ENCODE measurements around the gene RASSF6. TPM values are rescaled to one million over a fixed set of nuclear protein-coding genes. Genes with fewer than 3 reads are reported as not detected.

The RASSF6 gene, protein sequence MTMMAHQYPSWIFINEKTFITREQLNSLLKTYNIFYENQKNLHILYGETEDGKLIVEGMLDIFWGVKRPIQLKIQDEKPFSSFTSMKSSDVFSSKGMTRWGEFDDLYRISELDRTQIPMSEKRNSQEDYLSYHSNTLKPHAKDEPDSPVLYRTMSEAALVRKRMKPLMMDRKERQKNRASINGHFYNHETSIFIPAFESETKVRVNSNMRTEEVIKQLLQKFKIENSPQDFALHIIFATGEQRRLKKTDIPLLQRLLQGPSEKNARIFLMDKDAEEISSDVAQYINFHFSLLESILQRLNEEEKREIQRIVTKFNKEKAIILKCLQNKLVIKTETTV
- not detected in 2 replicates for total RNA-seq

DNA sequence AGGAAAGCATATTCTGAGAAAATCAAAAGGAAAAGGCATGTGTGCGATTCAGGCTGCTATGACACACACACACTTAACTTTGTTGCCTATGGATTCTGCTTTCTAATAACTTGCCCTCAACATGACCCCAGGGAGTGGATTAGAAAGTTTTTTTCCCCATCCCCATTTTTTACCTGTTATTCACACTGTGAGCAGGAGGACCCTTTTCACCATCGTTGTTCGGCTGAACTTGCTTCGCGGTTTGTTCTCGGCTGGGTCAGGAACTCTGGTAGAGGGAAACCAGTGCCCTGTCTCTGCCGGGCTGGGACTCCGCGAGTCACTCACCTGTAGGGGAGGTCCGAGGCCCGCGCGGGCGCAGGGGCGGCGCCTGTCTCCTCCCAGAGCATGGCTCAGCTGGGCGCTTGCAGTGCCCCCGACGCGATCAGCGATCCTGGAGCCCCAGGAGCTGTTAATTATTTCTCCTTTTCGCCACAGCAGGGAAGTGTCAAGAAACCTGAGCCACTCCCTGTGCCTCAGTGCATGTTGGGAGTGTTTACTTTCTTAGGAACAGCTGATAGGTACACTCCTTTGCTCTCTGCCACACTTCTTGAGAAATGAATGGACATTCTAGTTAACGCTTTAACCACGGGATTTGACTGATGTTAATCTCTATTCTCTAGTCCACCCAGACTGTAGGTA is at the start of gene RASSF6:
RASSF6 (minus strand) TSS at position 322 of the 678 bp plus-strand sequence. CDS start 8,641 bp downstream, outside the sequence.

Small RNAs within 50 kb of the gene (small RNA-seq; reads per million reads assigned to genes)
- gene AC074250.1 = not detected

Other genes with a start within 250 kb of the RASSF6 start
- not detected in 2 replicates for gene ALB, start 216.1 kb downstream of the RASSF6 start, total RNA-seq
- gene AFP, start 184.2 kb downstream of the RASSF6 start, total RNA-seq = not detected in 2 replicates
- not detected in 2 replicates for gene AFM, start 138.7 kb downstream of the RASSF6 start, total RNA-seq
- 63.4 and 175 TPM in 2 replicates for gene CXCL8, start 120.1 kb upstream of the RASSF6 start, total RNA-seq
- gene CXCL6, start 216.2 kb upstream of the RASSF6 start, total RNA-seq = 0.10 and 0.33 TPM in 2 replicates
- gene PF4V1, start 232.9 kb upstream of the RASSF6 start, total RNA-seq = not detected in 2 replicates
- gene CXCL1, start 249.0 kb upstream of the RASSF6 start, total RNA-seq = 51.0 and 69.6 TPM in 2 replicates

All from vein endothelial cell (primary cell).